CD4-positive, alpha-beta T cell treated with Interleukin-17A for 4 hours (primary cell): ENCODE data around the gene ADGRG3.

Experiments
- DNase-seq: peaks from one replicate; pipeline ENCODE4 v3.0.0-alpha.2; 2020; ENCODE audit warnings: mixed read lengths

ADGRG3 gene

GRCh38 chr16:57681950-57682728 lies 14.0 kb downstream of the ADGRG3 start:
- DNase-seq = no peak

- DNase-seq = no peak
Observed at GRCh38 chr16:57682809-57683635, 14.9 kb downstream of the ADGRG3 start.

- DNase-seq = no peak
Observed at GRCh38 chr16:57683636-57684545, 15.8 kb downstream of the ADGRG3 start.

- no peak for DNase-seq
Observed at GRCh38 chr16:57684626-57685358, 16.7 kb downstream of the ADGRG3 start.

- no peak for DNase-seq
Observed at GRCh38 chr16:57685633-57686032, 17.5 kb downstream of the ADGRG3 start.

- no peak for DNase-seq
Observed at GRCh38 chr16:57686577-57686976, 18.5 kb downstream of the ADGRG3 start.

GRCh38 chr16:57687363-57687929 lies 19.3 kb downstream of the ADGRG3 start:
- no peak for DNase-seq

- no peak for DNase-seq
Observed at GRCh38 chr16:57688487-57688986, 20.4 kb downstream of the ADGRG3 start.

- DNase-seq = no peak
Observed at GRCh38 chr16:57688987-57689761, 21.1 kb downstream of the ADGRG3 start.

GRCh38 chr16:57689762-57690558 lies 21.9 kb downstream of the ADGRG3 start:
- peak; percentile 55 for DNase-seq

- DNase-seq = no peak
Observed at GRCh38 chr16:57690782-57691471, 22.8 kb downstream of the ADGRG3 start.

- DNase-seq = no peak
Observed at GRCh38 chr16:57692636-57693035, 24.5 kb downstream of the ADGRG3 start.

GRCh38 chr16:57693550-57693949 lies 25.4 kb downstream of the ADGRG3 start:
- DNase-seq = no peak

- no peak for DNase-seq
Observed at GRCh38 chr16:57694231-57694724, 26.2 kb downstream of the ADGRG3 start.

- peak; percentile 15 for DNase-seq
Observed at GRCh38 chr16:57694725-57695679, 26.9 kb downstream of the ADGRG3 start, which contains the start of gene DRC7. TSS of gene DRC7 (plus strand) at chr16:57694806. CDS start at chr16:57697950, 3,144 bp downstream.

- DNase-seq = no peak
Observed at GRCh38 chr16:57695680-57696069, 27.6 kb downstream of the ADGRG3 start.

GRCh38 chr16:57696240-57696639 lies 28.1 kb downstream of the ADGRG3 start:
- DNase-seq = no peak
